K562 (cell line): ENCODE data around the gene IGFBPL1. TPM values are rescaled to one million over a fixed set of nuclear protein-coding genes. Genes with fewer than 3 reads are reported as not detected.

Experiments
- ATAC-seq: fragments of 200-7000 bp; cut with Tn5 transposase; 3 replicates; pipeline ENCODE4 v1.9.1; 2020; ENCODE audit warnings: moderate library complexity
- BruUV-seq: library from RNA; stranded (reverse); fragments of 400-500 nt; replicated peaks from 2 replicates; lab custom pipeline; 2021; lab: Mats Ljungman, UMichigan
- CTCF ChIA-PET: fragments of 300-600 bp; formaldehyde crosslinking; extraction: SDS; loops from one replicate; lab custom pipeline; 2021; ENCODE audit warnings: low intra/inter-chr PET ratio; lab: Yijun Ruan, JAX
- POLR2A ChIA-PET: fragments of 300-600, 350-650 bp; sonication (Branson Sonifier 250); formaldehyde crosslinking; extraction: SDS; loops from one replicate; lab custom pipeline; 2021; ENCODE audit warnings: antibody characterized with exemption, inconsistent platforms; lab: Yijun Ruan, JAX
- DNase-seq, 4 experiments: peaks; one replicate each; pipeline versions ENCODE4 v3.0.0 to v3.0.0-alpha.2; 2011 to 2018; ENCODE audit warnings: low spot score in 3 of 4, mixed read lengths in 3 of 4; ENCODE audit errors: extremely low read depth in 1 of 4
- FAIRE-seq: peaks from 2 replicates; lab custom pipeline; 2011; peaks lifted over from hg19 to GRCh38; lab: Jason Lieb, UNC
- H2AFZ ChIP-seq: 2 replicates; pipeline ENCODE4 v1.6.0; 2011; ENCODE audit warnings: low read depth, low read length, control low read depth, inconsistent platforms
- H3K27ac ChIP-seq: fragments of 200-600 bp; 3 replicates; pipeline ENCODE4 v1.8.0; 2011; ENCODE audit warnings: low read depth, mild to moderate bottlenecking, control low read depth, inconsistent platforms, low read length, moderate library complexity, mixed read lengths; ENCODE audit errors: extremely low read depth
- H3K27me3 ChIP-seq, 2 experiments: fragments of 300-600 bp in 1 of 2; 2 replicates in 1 of 2; 3 replicates in 1 of 2; pipeline versions ENCODE4 v1.6.0 to v1.8.0; 2011; ENCODE audit warnings: inconsistent platforms in 2 of 2, low read length in 2 of 2, mild to moderate bottlenecking in 1 of 2, mixed read lengths in 1 of 2, moderate library complexity in 1 of 2; ENCODE audit not compliant: control insufficient read depth in 2 of 2, insufficient read depth in 2 of 2
- H3K36me3 ChIP-seq: fragments of 300-600 bp; 3 replicates; pipeline ENCODE4 v1.8.0; 2011; ENCODE audit warnings: mild to moderate bottlenecking, low read length, inconsistent platforms; ENCODE audit not compliant: control insufficient read depth, insufficient read depth
- H3K4me1 ChIP-seq, 2 experiments: fragments of 200-600 bp in 1 of 2; replicated peaks in 1 of 2; 2 replicates in 1 of 2; 3 replicates in 1 of 2; pipeline versions ENCODE4 v1.5.1 to v1.8.0; 2011; ENCODE audit warnings: inconsistent platforms in 2 of 2, low read length in 2 of 2, mild to moderate bottlenecking in 1 of 2, mixed read lengths in 1 of 2, moderate library complexity in 1 of 2; ENCODE audit not compliant: control insufficient read depth in 2 of 2, insufficient read depth in 2 of 2
- H3K4me2 ChIP-seq: 2 replicates; pipeline ENCODE4 v1.6.1; 2011; ENCODE audit warnings: low read length, control low read depth, inconsistent platforms, mixed read lengths; ENCODE audit not compliant: insufficient read depth
- H3K4me3 ChIP-seq: fragments of 200-600 bp; sonication (generic), shearing (Covaris generic); 2 replicates; pipeline ENCODE4 v1.5.1; 2016; ENCODE audit warnings: control low read depth, inconsistent platforms
- H3K79me2 ChIP-seq: fragments of 200-600 bp; 3 replicates; pipeline ENCODE4 v1.8.0; 2011; ENCODE audit warnings: low read length, inconsistent platforms; ENCODE audit not compliant: control insufficient read depth, insufficient read depth
- H3K9ac ChIP-seq, 2 experiments: 2 replicates each; pipeline versions ENCODE4 v1.6.0 to v1.6.1; 2011; ENCODE audit warnings: low read depth in 2 of 2, low read length in 2 of 2, control low read depth in 1 of 2, inconsistent platforms in 1 of 2, mild to moderate bottlenecking in 1 of 2, mixed read lengths in 1 of 2; ENCODE audit not compliant: insufficient read depth in 1 of 2
- H3K9me1 ChIP-seq: one replicate; pipeline ENCODE4 v1.6.0; 2011; ENCODE audit warnings: inconsistent platforms, mild to moderate bottlenecking, low read length, moderate library complexity; ENCODE audit not compliant: control insufficient read depth, insufficient read depth
- H3K9me3 ChIP-seq: replicated peaks from 2 replicates; pipeline ENCODE4 v1.5.1; 2011; ENCODE audit warnings: low read depth, low read length, inconsistent platforms; ENCODE audit not compliant: control insufficient read depth, insufficient read depth
- H4K20me1 ChIP-seq: replicated peaks from 2 replicates; pipeline ENCODE4 v1.6.1; 2011; ENCODE audit warnings: low read length, inconsistent platforms, mixed read lengths; ENCODE audit not compliant: control insufficient read depth, insufficient read depth
- MAFF ChIP-seq: IDR thresholded peaks from 2 replicates; pipeline ENCODE4 v1.6.1; 2012; ENCODE audit warnings: low read length, improper control_type of control experiment
- NR2C2 ChIP-seq, 2 experiments: fragments of 200-800 bp in 1 of 2; sonication (Bioruptor generic) in 1 of 2; sonication (generic) in 1 of 2; formaldehyde crosslinking in 1 of 2; IDR thresholded peaks; 2 replicates each; pipeline versions ENCODE4 v1.6.1 to v1.8.0; 2016 to 2022; ENCODE audit warnings: mild to moderate bottlenecking in 1 of 2, missing compliant biosample characterization in 1 of 2, missing genetic modification characterization in 1 of 2, missing genetic modification reagents in 1 of 2
- RBFOX2 ChIP-seq: fragments of 200-400 bp; formaldehyde crosslinking; IDR thresholded peaks from 2 replicates; pipeline ENCODE4 v1.6.1; 2017; ENCODE audit warnings: low read depth, mild to moderate bottlenecking, low read length, moderate library complexity
- RCOR1 ChIP-seq, 2 experiments: IDR thresholded peaks; 2 replicates each; pipeline ENCODE4 v1.6.1; 2012; ENCODE audit warnings: low read depth in 2 of 2, low read length in 2 of 2, borderline replicate concordance in 1 of 2, improper control_type of control experiment in 1 of 2
- SMARCE1 ChIP-seq: fragments of 450-650 bp; IDR thresholded peaks from 2 replicates; pipeline ENCODE4 v1.7.1; 2016; ENCODE audit warnings: mild to moderate bottlenecking
- STAG1 ChIP-seq: sonication (generic); formaldehyde crosslinking; IDR thresholded peaks from 2 replicates; pipeline ENCODE4 v1.5.0; 2020; ENCODE audit warnings: missing genetic modification reagents, borderline replicate concordance
- VEZF1 ChIP-seq: fragments of 200-800 bp; sonication (Bioruptor generic); IDR thresholded peaks from 2 replicates; pipeline ENCODE4 v1.6.1; 2017; ENCODE audit warnings: missing genetic modification characterization, missing compliant biosample characterization
- WGBS: fragments of 100-300 bp; shearing (Covaris generic); methylation state at CpG from one replicate; pipeline ENCODE4 v1.1.6; 2016; ENCODE audit warnings: low coverage, mixed read lengths; ENCODE audit not compliant: insufficient coverage; ENCODE audit errors: missing lambda C conversion rate; 5-methylcytosine and 5-hydroxymethylcytosine counted together
- in situ Hi-C: fragments of 300-500 bp; cut with MboI; formaldehyde crosslinking; loops from 4 replicates; pipeline ENCODE4 v1.15.0; 2018; ENCODE audit warnings: inconsistent platforms, mixed read lengths
- intact Hi-C: fragments of 100-400 bp; cut with micrococcal nuclease; formaldehyde crosslinking; loops from 2 replicates; pipeline ENCODE4 v1.14.2; 2022
- polyA plus RNA-seq, 8 experiments: library from polyadenylated mRNA; depleted of rRNA in 4 of 8; stranded (reverse) in 5 of 8; unstranded in 3 of 8; fragments of >200 nt; fragmentation: Nextera tagmentation in 2 of 8; fragmentation: Illumina TruSeq in 1 of 8; extraction: Ambion mirVana in 2 of 8; extraction: Trizol in 1 of 8; gene quantifications; 2 replicates each; pipeline versions ENCODE4 v1.2.1 to v1.2.3, GENCODE V29; 2011 to 2014; ENCODE audit warnings: inconsistent platforms in 1 of 8, missing spikeins in 1 of 8
- total RNA-seq, 7 experiments: library from RNA; depleted of rRNA in 6 of 7; stranded (reverse); fragments of >200 nt in 6 of 7; fragmentation: Illumina TruSeq in 2 of 7; extraction: Trizol in 2 of 7; gene quantifications; 2 replicates each; pipeline versions ENCODE4 v1.2.1 to v1.2.3, GENCODE V29; 2011 to 2021; ENCODE audit warnings: low replicate concordance in 1 of 7
- TF ChIP-seq, protein P1 (sequence below), 2 experiments: fragments of 450-650 bp; formaldehyde crosslinking in 1 of 2; IDR thresholded peaks; 2 replicates each; pipeline versions ENCODE4 v1.4.0 to v1.6.1; 2014 to 2020; ENCODE audit warnings: mild to moderate bottlenecking in 2 of 2, borderline replicate concordance in 1 of 2, low read depth in 1 of 2

Gene IGFBPL1
- total and polyA plus RNA-seq, 9 of the 15 experiments (the other 6 are each of a cell fraction or from before 2014, with no cell fraction given) = not detected

GRCh38 chr9:38372762-38373619 is 51.3 kb downstream of the IGFBPL1 start (continued):
- TF ChIP-seq VEZF1 (CRISPR knock-in tag) (peak; percentile 35; the same call in 1 of the 2 replicates), NR2C2 (CRISPR knock-in tag; IDR thresholded peaks at IDR 0.05) (no peak), NR2C2 (tag; IDR thresholded peaks at IDR 0.05) (no peak), SMARCE1 (no peak)
- TF ChIP-seq, all 486 proteins: peak for 2

DNA sequence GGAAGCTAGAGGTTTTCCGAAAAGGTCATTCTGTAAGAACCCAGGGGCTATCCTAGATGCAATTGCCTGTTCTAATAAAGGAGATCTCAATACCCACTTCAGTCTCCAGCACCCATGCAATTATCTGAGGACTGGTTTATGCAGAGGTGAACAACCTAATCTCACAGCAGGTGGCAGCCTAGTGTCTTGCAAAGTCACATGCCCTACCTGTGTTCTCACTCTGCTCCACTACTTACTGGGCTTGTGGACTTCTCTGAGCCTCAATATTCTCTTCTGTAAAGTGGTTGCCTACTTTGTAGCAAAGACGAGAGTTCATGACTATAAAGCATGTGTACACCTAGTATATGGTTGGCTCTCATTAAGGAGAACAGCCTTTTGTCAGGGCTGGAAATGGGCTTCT is 52.8 kb downstream of the IGFBPL1 start:
- Histone ChIP-seq H3K27me3 (peaks cover 14 to 25% of the 10 kb centered on the region in 2 experiments; a peak in 3 of 5 replicates), H3K4me1 (no peaks in the 10 kb centered on the region), H4K20me1 (0 out of 2 replicates have a peak, but pooled peaks cover 4% of the 10 kb centered on the region), H3K27ac (no peak overlapping the region), H3K9me1 (no peaks in the 10 kb centered on the region), H3K36me3 (no peaks in the 10 kb centered on the region), H3K9ac (no peak overlapping the region), H3K4me2 (no peak overlapping the region), H3K9me3 (no peaks in the 10 kb centered on the region), H3K4me3 (no peak overlapping the region), H2AFZ (no peak overlapping the region), H3K79me2 (no peaks in the 10 kb centered on the region)
- ChIA-PET CTCF (interaction anchor here (0.6 to 8.4 kb wide), 6 partner anchors 26 to 848 kb away, joined by 3 to 113 read pairs (median 4); no protein-coding TSS in a partner anchor), POLR2A (no interaction called here)
- intact Hi-C loops = loop anchor here (1.0 kb wide), 1 partner anchor 29 kb away; no protein-coding TSS in a partner anchor
- DNase-seq (peak; percentile 52 to 70 (median 64)), FAIRE-seq (peak; percentile 87), ATAC-seq (peak; percentile 96)
- WGBS = 0% methylated on average over 2 of the region's 2 CpGs
- BruUV-seq = no TSS peak
- in situ Hi-C loops = loop anchor here (25.0 kb wide), 2 partner anchors 634 to 884 kb away; partner anchors contain the start of gene POLR1E
- TF ChIP-seq, protein P1, sequence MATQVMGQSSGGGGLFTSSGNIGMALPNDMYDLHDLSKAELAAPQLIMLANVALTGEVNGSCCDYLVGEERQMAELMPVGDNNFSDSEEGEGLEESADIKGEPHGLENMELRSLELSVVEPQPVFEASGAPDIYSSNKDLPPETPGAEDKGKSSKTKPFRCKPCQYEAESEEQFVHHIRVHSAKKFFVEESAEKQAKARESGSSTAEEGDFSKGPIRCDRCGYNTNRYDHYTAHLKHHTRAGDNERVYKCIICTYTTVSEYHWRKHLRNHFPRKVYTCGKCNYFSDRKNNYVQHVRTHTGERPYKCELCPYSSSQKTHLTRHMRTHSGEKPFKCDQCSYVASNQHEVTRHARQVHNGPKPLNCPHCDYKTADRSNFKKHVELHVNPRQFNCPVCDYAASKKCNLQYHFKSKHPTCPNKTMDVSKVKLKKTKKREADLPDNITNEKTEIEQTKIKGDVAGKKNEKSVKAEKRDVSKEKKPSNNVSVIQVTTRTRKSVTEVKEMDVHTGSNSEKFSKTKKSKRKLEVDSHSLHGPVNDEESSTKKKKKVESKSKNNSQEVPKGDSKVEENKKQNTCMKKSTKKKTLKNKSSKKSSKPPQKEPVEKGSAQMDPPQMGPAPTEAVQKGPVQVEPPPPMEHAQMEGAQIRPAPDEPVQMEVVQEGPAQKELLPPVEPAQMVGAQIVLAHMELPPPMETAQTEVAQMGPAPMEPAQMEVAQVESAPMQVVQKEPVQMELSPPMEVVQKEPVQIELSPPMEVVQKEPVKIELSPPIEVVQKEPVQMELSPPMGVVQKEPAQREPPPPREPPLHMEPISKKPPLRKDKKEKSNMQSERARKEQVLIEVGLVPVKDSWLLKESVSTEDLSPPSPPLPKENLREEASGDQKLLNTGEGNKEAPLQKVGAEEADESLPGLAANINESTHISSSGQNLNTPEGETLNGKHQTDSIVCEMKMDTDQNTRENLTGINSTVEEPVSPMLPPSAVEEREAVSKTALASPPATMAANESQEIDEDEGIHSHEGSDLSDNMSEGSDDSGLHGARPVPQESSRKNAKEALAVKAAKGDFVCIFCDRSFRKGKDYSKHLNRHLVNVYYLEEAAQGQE (IDR thresholded peaks at IDR 0.05; ENCODE audit: borderline replicate concordance) = peak; percentile 94
- TF ChIP-seq, protein P1 (CRISPR knock-in tag; IDR thresholded peaks at IDR 0.05; ENCODE audit: low read depth) = no peak
- no peak for TF ChIP-seq MAFF
- TF ChIP-seq STAG1 (CRISPR knock-in tag) = peak; percentile 72; the same call in 1 of the 2 replicates
- TF ChIP-seq RCOR1 (IDR thresholded peaks at IDR 0.05; ENCODE audit: borderline replicate concordance in 1 of 2, low read depth in 2 of 2, low read length in 2 of 2) = 0 out of 4 replicates have a peak, but pooled peaks of 1 of the 2 experiments have one; percentile 27
- no peak for TF ChIP-seq RBFOX2
